ENCODE measurements around the gene STAC. TPM values are rescaled to one million over a fixed set of nuclear protein-coding genes. Genes with fewer than 3 reads are reported as not detected.

The STAC gene, protein sequence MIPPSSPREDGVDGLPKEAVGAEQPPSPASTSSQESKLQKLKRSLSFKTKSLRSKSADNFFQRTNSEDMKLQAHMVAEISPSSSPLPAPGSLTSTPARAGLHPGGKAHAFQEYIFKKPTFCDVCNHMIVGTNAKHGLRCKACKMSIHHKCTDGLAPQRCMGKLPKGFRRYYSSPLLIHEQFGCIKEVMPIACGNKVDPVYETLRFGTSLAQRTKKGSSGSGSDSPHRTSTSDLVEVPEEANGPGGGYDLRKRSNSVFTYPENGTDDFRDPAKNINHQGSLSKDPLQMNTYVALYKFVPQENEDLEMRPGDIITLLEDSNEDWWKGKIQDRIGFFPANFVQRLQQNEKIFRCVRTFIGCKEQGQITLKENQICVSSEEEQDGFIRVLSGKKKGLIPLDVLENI
- total RNA-seq (2014; rRNA removed; shearing (Covaris generic); ENCODE audit: low replicate concordance), result not detected in 2 replicates

DNA sequence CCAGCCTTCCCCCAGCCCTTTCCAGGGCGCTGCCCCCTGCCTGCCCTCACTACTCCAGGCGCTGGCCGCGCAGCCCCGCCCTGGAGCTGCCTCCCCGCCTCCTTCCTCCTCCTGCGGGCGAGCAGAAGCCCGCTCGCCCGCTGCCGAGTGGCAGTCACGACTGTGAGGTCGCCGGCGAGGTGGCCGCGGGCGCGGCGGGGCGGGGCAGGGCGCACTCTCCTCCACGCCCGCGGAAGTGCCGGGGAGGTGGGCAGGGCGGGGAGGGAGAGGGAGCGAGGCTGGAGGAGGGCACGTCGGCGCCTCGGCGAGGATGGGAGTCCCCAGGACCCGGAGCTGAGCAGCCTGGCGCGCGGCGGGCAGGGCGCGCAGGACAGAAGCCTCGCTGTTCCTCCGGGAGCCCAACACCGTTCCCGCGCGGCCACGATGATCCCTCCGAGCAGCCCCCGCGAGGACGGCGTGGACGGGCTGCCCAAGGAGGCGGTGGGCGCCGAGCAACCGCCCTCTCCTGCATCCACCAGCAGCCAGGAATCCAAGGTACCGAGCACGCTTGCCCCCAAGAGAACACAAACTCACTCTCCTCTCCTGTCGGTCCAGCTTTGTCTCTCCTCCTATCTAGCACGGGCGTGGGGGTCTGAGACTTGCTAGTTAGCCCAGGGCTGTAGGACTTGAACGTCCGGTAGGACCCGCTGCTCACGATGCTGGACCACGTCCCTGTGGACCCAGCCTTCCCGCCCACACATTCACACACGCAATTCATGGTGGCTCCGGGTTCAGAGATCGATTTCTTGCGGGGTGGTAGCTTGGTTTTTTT is at the start of gene STAC:
Gene STAC (plus strand): TSS at position 284 of the 811 bp plus-strand sequence. CDS start 140 bp downstream, at position 424.
- DNase-seq, result no peak
- H2AFZ ChIP-seq (ENCODE audit: low read length), result no peak within 1 kb of the TSS

DNA sequence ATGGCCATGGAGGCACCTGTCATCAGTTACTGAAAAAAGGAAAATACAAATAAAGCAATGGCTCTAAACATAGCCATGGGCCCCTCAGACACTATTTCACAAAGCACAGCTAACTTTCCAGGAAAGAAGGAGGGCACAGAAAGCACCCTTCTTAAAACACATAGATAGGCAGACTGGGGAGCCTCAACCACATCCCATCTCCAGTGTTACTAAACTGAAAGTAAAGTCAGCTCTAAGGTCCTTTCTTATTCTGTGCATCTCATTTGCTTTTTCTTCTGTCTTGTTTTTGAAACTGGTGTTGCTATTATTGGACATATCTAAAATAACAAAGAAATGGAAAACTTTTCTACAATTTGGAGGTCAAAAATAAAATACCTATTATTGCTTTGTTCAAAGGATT is 48.2 kb upstream of the STAC start:
- Histone ChIP-seq H3K9ac (ENCODE audit: low read length) (no peak overlapping the region), H4K20me1 (ENCODE audit: insufficient read depth, low read depth, low read length) (no peaks in the 10 kb centered on the region)
- DNase-seq, result no peak

More for the DNA sequence above, at the start of gene STAC:
- H3K36me3 ChIP-seq (ENCODE audit: insufficient read depth, low read length), result no peaks in the 10 kb centered on the region
- no peak within 1 kb of the TSS for H3K4me2 ChIP-seq (ENCODE audit: low read depth, low read length, poor library complexity, severe bottlenecking)
- H3K4me1 ChIP-seq (ENCODE audit: low read length), result no peaks in the 10 kb centered on the region
- H3K4me3 ChIP-seq (ENCODE audit: low read length), result no peak within 1 kb of the TSS
- H3K79me2 ChIP-seq (ENCODE audit: low read length), result no peaks in the 10 kb centered on the region
- H3K27ac ChIP-seq (ENCODE audit: low read length), result no peak within 1 kb of the TSS
- no peaks in the 10 kb centered on the region for H3K27me3 ChIP-seq (ENCODE audit: low read length)
- no peaks in the 10 kb centered on the region for H3K9me2 ChIP-seq (replicated peaks; ENCODE audit: insufficient read depth, low read length)
- no peaks in the 10 kb centered on the region for H4K20me1 ChIP-seq (ENCODE audit: insufficient read depth, low read depth, low read length)
- H3K9me3 ChIP-seq (ENCODE audit: low read length), result no peaks in the 10 kb centered on the region
- no peak within 1 kb of the TSS for H3K9ac ChIP-seq (ENCODE audit: low read length)

DNA sequence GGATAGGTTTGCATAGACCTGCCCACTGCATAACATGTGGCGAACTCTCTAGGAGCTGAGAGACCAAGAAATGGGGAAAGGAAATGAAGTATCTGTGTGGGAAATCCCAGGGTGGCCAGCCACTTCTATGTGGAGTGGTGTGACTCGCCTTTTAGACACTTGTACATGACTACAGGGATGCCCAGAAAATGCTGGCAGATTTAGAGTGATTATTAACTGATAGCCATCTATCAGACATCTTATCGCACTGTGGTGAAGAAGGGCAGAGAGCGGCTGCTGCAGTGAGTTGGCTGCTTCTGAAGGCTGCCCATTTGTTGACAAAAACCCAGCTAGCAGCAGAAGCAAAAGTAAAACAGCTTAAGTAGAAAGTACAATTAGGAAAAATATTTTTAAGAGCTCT is 18.1 kb upstream of the STAC start:
- no peak for DNase-seq
- no peak overlapping the region for H3K9ac ChIP-seq (ENCODE audit: low read length)
- no peaks in the 10 kb centered on the region; the same call in 1 of the 2 replicates for H3K27me3 ChIP-seq (ENCODE audit: low read length)
- no peaks in the 10 kb centered on the region for H3K9me3 ChIP-seq (ENCODE audit: low read length)
- H3K27ac ChIP-seq (ENCODE audit: low read length), result no peak overlapping the region
- no peaks in the 10 kb centered on the region for H4K20me1 ChIP-seq (ENCODE audit: insufficient read depth, low read depth, low read length)
- no peaks in the 10 kb centered on the region for H3K9me2 ChIP-seq (replicated peaks; ENCODE audit: insufficient read depth, low read length)
- H2AFZ ChIP-seq (ENCODE audit: low read length), result no peak overlapping the region
- no peaks in the 10 kb centered on the region for H3K4me1 ChIP-seq (ENCODE audit: low read length)
- no peak overlapping the region for H3K4me3 ChIP-seq (ENCODE audit: low read length)
- no peaks in the 10 kb centered on the region for H3K36me3 ChIP-seq (ENCODE audit: insufficient read depth, low read length)
- no peaks in the 10 kb centered on the region for H3K79me2 ChIP-seq (ENCODE audit: low read length)
- no peak overlapping the region for H3K4me2 ChIP-seq (ENCODE audit: low read depth, low read length, poor library complexity, severe bottlenecking)

More for the DNA sequence above, 48.2 kb upstream of the STAC start:
- no peaks in the 10 kb centered on the region for H3K9me3 ChIP-seq (ENCODE audit: low read length)
- H3K4me2 ChIP-seq (ENCODE audit: low read depth, low read length, poor library complexity, severe bottlenecking), result no peak overlapping the region
- no peaks in the 10 kb centered on the region; the same call in 1 of the 2 replicates for H3K9me2 ChIP-seq (replicated peaks; ENCODE audit: insufficient read depth, low read length)
- H3K4me3 ChIP-seq (ENCODE audit: low read length), result no peak overlapping the region
- no peak overlapping the region for H3K27ac ChIP-seq (ENCODE audit: low read length)
- H3K36me3 ChIP-seq (ENCODE audit: insufficient read depth, low read length), result no peaks in the 10 kb centered on the region
- no peak overlapping the region for H2AFZ ChIP-seq (ENCODE audit: low read length)
- H3K27me3 ChIP-seq (ENCODE audit: low read length), result no peaks in the 10 kb centered on the region
- no peaks in the 10 kb centered on the region for H3K4me1 ChIP-seq (ENCODE audit: low read length)
- no peaks in the 10 kb centered on the region for H3K79me2 ChIP-seq (ENCODE audit: low read length)

DNA sequence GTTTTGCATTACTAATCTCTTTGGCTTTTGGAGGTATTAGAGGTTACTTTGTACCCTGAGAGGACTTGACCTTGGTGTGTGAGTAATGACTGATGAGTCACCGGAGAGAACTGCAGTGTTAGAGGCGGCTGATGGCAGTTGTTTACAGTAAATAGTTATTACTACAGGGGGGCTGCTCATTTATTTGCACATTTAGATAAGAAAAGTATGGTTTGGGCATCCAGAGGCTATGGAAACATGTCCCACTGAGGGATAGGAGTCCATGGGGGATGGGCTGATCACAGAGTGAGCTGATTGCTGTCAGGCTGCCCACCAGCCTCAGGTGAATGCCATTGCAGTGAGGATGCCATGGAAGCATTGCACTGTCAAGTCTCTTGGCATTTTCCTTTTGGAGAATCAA is 17.3 kb upstream of the STAC start:
- H3K27ac ChIP-seq (ENCODE audit: low read length), result no peak overlapping the region

DNA sequence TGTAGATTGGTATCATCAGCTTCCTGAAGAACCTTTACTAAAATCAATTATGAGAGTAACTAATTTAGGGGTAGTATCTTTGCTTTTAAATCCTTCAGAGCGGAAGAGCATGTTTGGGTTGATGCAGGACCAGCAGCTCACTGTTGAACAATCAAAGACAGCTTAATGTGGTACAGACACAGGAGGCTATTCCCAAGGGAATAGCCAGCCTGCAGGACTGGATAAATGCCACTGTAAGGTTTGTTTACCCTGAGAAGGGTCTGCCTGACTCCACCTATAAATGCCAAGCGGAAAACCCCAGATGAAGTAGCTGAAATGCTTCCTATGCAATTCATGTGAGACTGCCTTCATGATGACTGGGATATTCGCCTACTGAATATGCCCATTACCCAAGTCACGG is 16.0 kb upstream of the STAC start:
- no peaks in the 10 kb centered on the region for H3K79me2 ChIP-seq (ENCODE audit: low read length)
- H4K20me1 ChIP-seq (ENCODE audit: insufficient read depth, low read depth, low read length), result no peaks in the 10 kb centered on the region
- no peaks in the 10 kb centered on the region for H3K9me3 ChIP-seq (ENCODE audit: low read length)
- H3K36me3 ChIP-seq (ENCODE audit: insufficient read depth, low read length), result no peaks in the 10 kb centered on the region
- no peaks in the 10 kb centered on the region for H3K4me1 ChIP-seq (ENCODE audit: low read length)
- H3K9ac ChIP-seq (ENCODE audit: low read length), result no peak overlapping the region
- no peaks in the 10 kb centered on the region; the same call in 1 of the 2 replicates for H3K27me3 ChIP-seq (ENCODE audit: low read length)
- no peak for DNase-seq
- no peak overlapping the region for H3K4me3 ChIP-seq (ENCODE audit: low read length)
- H3K27ac ChIP-seq (ENCODE audit: low read length), result no peak overlapping the region
- H3K9me2 ChIP-seq (replicated peaks; ENCODE audit: insufficient read depth, low read length), result no peaks in the 10 kb centered on the region
- no peak overlapping the region for H3K4me2 ChIP-seq (ENCODE audit: low read depth, low read length, poor library complexity, severe bottlenecking)
- H2AFZ ChIP-seq (ENCODE audit: low read length), result no peak overlapping the region

More for the DNA sequence above, 17.3 kb upstream of the STAC start:
- Histone ChIP-seq H3K4me3 (ENCODE audit: low read length) (no peak overlapping the region), H2AFZ (ENCODE audit: low read length) (no peak overlapping the region), H3K9ac (ENCODE audit: low read length) (no peak overlapping the region), H3K4me1 (ENCODE audit: low read length) (no peaks in the 10 kb centered on the region), H3K9me2 (replicated peaks; ENCODE audit: insufficient read depth, low read length) (no peaks in the 10 kb centered on the region), H3K4me2 (ENCODE audit: low read depth, low read length, poor library complexity, severe bottlenecking) (no peak overlapping the region), H3K79me2 (ENCODE audit: low read length) (no peaks in the 10 kb centered on the region), H4K20me1 (ENCODE audit: insufficient read depth, low read depth, low read length) (no peaks in the 10 kb centered on the region), H3K36me3 (ENCODE audit: insufficient read depth, low read length) (no peaks in the 10 kb centered on the region), H3K27me3 (ENCODE audit: low read length) (no peaks in the 10 kb centered on the region; the same call in 1 of the 2 replicates), H3K9me3 (ENCODE audit: low read length) (no peaks in the 10 kb centered on the region)
- DNase-seq, result no peak

DNA sequence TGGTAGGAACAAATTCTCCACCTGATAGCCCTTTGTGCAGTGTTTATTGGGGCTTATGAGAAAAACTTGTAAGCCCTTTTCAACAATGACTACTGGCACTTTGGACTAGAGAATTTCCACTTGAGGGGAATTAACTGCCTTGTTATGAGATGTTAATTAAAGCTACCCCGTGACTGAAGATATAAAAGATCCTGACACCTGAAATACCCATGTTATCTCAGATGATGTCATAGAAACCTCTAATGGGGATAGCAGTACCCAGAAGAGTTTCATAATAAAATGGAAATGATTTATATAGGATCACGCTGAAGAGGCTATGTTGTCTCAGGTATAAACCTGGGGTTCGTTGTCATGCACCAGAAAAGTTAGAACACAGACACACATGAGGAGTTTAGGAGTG is 14.5 kb upstream of the STAC start:
- Histone ChIP-seq H3K79me2 (ENCODE audit: low read length) (no peaks in the 10 kb centered on the region), H3K27ac (ENCODE audit: low read length) (no peak overlapping the region), H3K9ac (ENCODE audit: low read length) (no peak overlapping the region), H3K4me1 (ENCODE audit: low read length) (no peaks in the 10 kb centered on the region), H3K4me3 (ENCODE audit: low read length) (no peak overlapping the region), H3K9me2 (replicated peaks; ENCODE audit: insufficient read depth, low read length) (no peaks in the 10 kb centered on the region), H3K27me3 (ENCODE audit: low read length) (no peaks in the 10 kb centered on the region; the same call in 1 of the 2 replicates), H3K9me3 (ENCODE audit: low read length) (no peaks in the 10 kb centered on the region), H4K20me1 (ENCODE audit: insufficient read depth, low read depth, low read length) (no peaks in the 10 kb centered on the region), H3K4me2 (ENCODE audit: low read depth, low read length, poor library complexity, severe bottlenecking) (no peak overlapping the region), H2AFZ (ENCODE audit: low read length) (no peak overlapping the region), H3K36me3 (ENCODE audit: insufficient read depth, low read length) (no peaks in the 10 kb centered on the region)
- DNase-seq, result no peak

DNA sequence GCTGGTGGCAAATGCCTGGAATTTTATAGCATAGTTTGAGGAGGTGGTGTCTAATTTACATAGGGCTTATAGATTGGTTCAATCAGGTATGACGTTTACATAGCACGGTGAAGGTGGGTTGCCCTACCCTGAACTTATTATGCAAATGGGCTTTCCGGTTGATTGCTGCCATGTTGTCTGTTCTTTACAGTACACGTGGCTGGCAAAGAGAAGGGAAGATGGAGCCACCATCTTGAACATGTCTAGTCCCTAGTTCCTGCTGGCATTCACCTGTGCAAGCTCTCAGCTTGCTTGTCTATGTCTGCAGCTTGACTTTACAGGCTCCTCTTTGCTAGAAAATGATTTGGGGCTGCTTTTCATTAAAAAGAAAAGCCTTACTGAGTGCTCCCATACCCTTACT is 14.0 kb upstream of the STAC start:
- H3K9me2 ChIP-seq (replicated peaks; ENCODE audit: insufficient read depth, low read length), result no peaks in the 10 kb centered on the region
- H4K20me1 ChIP-seq (ENCODE audit: insufficient read depth, low read depth, low read length), result no peaks in the 10 kb centered on the region
- no peaks in the 10 kb centered on the region for H3K36me3 ChIP-seq (ENCODE audit: insufficient read depth, low read length)
- no peaks in the 10 kb centered on the region for H3K4me1 ChIP-seq (ENCODE audit: low read length)
- H2AFZ ChIP-seq (ENCODE audit: low read length), result no peak overlapping the region
- H3K9me3 ChIP-seq (ENCODE audit: low read length), result no peaks in the 10 kb centered on the region
- H3K4me2 ChIP-seq (ENCODE audit: low read depth, low read length, poor library complexity, severe bottlenecking), result no peak overlapping the region
- H3K27ac ChIP-seq (ENCODE audit: low read length), result no peak overlapping the region
- no peak overlapping the region for H3K9ac ChIP-seq (ENCODE audit: low read length)
- no peaks in the 10 kb centered on the region for H3K79me2 ChIP-seq (ENCODE audit: low read length)
- no peak overlapping the region for H3K4me3 ChIP-seq (ENCODE audit: low read length)
- no peak for DNase-seq
- no peaks in the 10 kb centered on the region; the same call in 1 of the 2 replicates for H3K27me3 ChIP-seq (ENCODE audit: low read length)

DNA sequence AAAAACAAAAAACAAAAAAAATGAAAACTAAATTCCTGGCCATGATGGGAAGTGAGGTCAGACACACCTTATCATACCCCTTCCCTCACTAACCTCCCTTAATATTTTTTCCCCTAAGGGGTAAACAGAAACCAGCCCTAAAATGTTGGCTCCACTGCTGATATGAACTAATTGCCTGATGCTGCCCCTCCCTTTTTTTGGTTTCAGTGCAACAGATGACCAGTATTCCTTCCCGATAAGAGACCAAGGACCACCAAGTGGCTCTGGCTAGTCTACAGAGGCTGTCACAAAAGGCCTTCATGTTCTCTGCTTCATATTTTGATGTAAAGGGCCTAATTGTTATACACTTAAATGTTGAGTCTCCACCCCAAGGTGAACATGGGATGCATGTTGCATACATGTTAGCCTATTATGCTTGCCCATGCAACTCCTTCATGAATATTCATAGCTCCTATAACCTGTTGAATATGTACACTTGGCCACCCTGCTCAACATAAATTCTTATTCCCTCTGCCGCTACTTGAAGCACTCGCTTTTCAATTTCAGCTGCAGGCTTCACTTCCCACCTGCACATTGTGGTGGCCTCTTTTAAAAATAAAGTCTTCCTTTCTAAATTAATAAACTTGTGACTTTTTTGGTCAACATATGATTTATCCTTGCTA is 12.3 kb upstream of the STAC start:
- Histone ChIP-seq H3K4me2 (ENCODE audit: low read depth, low read length, poor library complexity, severe bottlenecking) (no peak overlapping the region), H3K9ac (ENCODE audit: low read length) (no peak overlapping the region), H2AFZ (ENCODE audit: low read length) (no peak overlapping the region), H3K79me2 (ENCODE audit: low read length) (no peaks in the 10 kb centered on the region), H3K4me3 (ENCODE audit: low read length) (no peak overlapping the region), H3K9me2 (replicated peaks; ENCODE audit: insufficient read depth, low read length) (no peaks in the 10 kb centered on the region), H3K27ac (ENCODE audit: low read length) (no peak overlapping the region), H3K4me1 (ENCODE audit: low read length) (no peaks in the 10 kb centered on the region), H3K9me3 (ENCODE audit: low read length) (no peaks in the 10 kb centered on the region), H3K36me3 (ENCODE audit: insufficient read depth, low read length) (no peaks in the 10 kb centered on the region), H3K27me3 (ENCODE audit: low read length) (no peaks in the 10 kb centered on the region; the same call in 1 of the 2 replicates), H4K20me1 (ENCODE audit: insufficient read depth, low read depth, low read length) (no peaks in the 10 kb centered on the region)
- DNase-seq, result no peak

Measured in Karpas-422 (cell line).